Tibial nerve (tissue), 4 donors: ENCODE results near the gene FKBP10.

Experiments used
- CTCF ChIP-seq, 5 experiments: fragments of 200-600 bp in 3 of 5; fragments of 450-650 bp in 2 of 5; sonication (generic) in 3 of 5; IDR thresholded peaks; one replicate each; pipeline ENCODE4 v1.5.1; 2016 to 2019; ENCODE audit warnings: antibody characterized with exemption in 5 of 5, mild to moderate bottlenecking in 3 of 5, moderate library complexity in 2 of 5
- EP300 ChIP-seq, 2 donors: sonication (generic); formaldehyde crosslinking; IDR thresholded peaks; one replicate each; pipeline ENCODE4 v1.6.1; 2017; ENCODE audit warnings: antibody characterized with exemption in 2 of 2, mild to moderate bottlenecking in 1 of 2
- POLR2A ChIP-seq, 2 donors: fragments of 450-650 bp; IDR thresholded peaks; one replicate each; pipeline ENCODE4 v1.6.1; 2017; ENCODE audit warnings: antibody characterized with exemption in 2 of 2, mild to moderate bottlenecking in 2 of 2, moderate library complexity in 2 of 2

- TF ChIP-seq CTCF (IDR thresholded peaks at IDR 0.05) (no peak), POLR2A (IDR thresholded peaks at IDR 0.05) (no peak), EP300 (IDR thresholded peaks at IDR 0.05) (no peak)
Observed at GRCh38 chr17:41810659-41811548, 1.9 kb upstream of the FKBP10 start.
